ENCODE results near the gene SPPL2C.

GRCh38 chr17:45815752-45816151 is 28.9 kb upstream of the SPPL2C start:
- TF ChIP-seq CTCF (IDR thresholded peaks at IDR 0.05) (no peak), POLR2A (IDR thresholded peaks at IDR 0.05) (no peak)
